Transverse colon (tissue), 4 donors: ENCODE measurements around the gene ADCY4.
A peak's percentile ranks its signal among the peaks of the same experiment; 100 is the strongest.

ENCODE experiments used
- EP300 ChIP-seq: sonication (generic); formaldehyde crosslinking; IDR thresholded peaks from one replicate; pipeline ENCODE4 v1.6.1; 2017; ENCODE audit warnings: antibody characterized with exemption, low read depth
- POLR2AphosphoS5 ChIP-seq, 3 donors: sonication (generic); formaldehyde crosslinking; IDR thresholded peaks; one replicate each; pipeline ENCODE4 v1.6.1; 2016; ENCODE audit warnings: antibody characterized with exemption in 3 of 3
- TF ChIP-seq, protein P1 (sequence below), 5 experiments: fragments of 200-600 bp in 3 of 5; fragments of 450-650 bp in 2 of 5; sonication (generic) in 3 of 5; IDR thresholded peaks; 1 replicate in 2 of 5; 2 replicates in 3 of 5; pipeline ENCODE4 v1.5.1; 2016 to 2017; ENCODE audit warnings: antibody characterized with exemption in 5 of 5, inconsistent platforms in 3 of 5, mild to moderate bottlenecking in 2 of 5, moderate library complexity in 1 of 5

- TF ChIP-seq EP300 (no peak), POLR2AphosphoS5 (IDR thresholded peaks at IDR 0.05) (peak in 1 of 3 donors; percentile 28)
- TF ChIP-seq, protein P1, sequence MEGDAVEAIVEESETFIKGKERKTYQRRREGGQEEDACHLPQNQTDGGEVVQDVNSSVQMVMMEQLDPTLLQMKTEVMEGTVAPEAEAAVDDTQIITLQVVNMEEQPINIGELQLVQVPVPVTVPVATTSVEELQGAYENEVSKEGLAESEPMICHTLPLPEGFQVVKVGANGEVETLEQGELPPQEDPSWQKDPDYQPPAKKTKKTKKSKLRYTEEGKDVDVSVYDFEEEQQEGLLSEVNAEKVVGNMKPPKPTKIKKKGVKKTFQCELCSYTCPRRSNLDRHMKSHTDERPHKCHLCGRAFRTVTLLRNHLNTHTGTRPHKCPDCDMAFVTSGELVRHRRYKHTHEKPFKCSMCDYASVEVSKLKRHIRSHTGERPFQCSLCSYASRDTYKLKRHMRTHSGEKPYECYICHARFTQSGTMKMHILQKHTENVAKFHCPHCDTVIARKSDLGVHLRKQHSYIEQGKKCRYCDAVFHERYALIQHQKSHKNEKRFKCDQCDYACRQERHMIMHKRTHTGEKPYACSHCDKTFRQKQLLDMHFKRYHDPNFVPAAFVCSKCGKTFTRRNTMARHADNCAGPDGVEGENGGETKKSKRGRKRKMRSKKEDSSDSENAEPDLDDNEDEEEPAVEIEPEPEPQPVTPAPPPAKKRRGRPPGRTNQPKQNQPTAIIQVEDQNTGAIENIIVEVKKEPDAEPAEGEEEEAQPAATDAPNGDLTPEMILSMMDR (IDR thresholded peaks at IDR 0.05), result no peak
Measured at GRCh38 chr14:24312736-24313507, 21.9 kb downstream of the ADCY4 start.
